B cell (primary cell): ENCODE results near the gene LCN12. TPM values are rescaled to one million over a fixed set of nuclear protein-coding genes. Genes with fewer than 3 reads are reported as not detected.

Experiments
- ATAC-seq: fragments of 200-7000 bp; cut with Tn5 transposase; one replicate; pipeline ENCODE4 v1.10.0; 2021; ENCODE audit warnings: low read depth, mild to moderate bottlenecking, moderate number of reproducible peaks, moderate library complexity
- CTCF ChIA-PET: fragments of 350-600 bp; sonication (Branson Sonifier 250); formaldehyde crosslinking; loops from one replicate; lab custom pipeline; 2021; ENCODE audit warnings: antibody characterized with exemption, inconsistent platforms; lab: Charles Lee
- POLR2A ChIA-PET: fragments of 350-600 bp; sonication (Branson Sonifier 250); formaldehyde crosslinking; loops from one replicate; lab custom pipeline; 2021; ENCODE audit warnings: antibody characterized with exemption; lab: Charles Lee
- DNase-seq: peaks from one replicate; pipeline ENCODE4 v3.0.0; 2013
- H2AFZ ChIP-seq: 2 replicates; pipeline ENCODE4 v1.6.1; 2012; ENCODE audit warnings: mild to moderate bottlenecking, low read depth, low read length; ENCODE audit not compliant: insufficient read depth, poor library complexity, severe bottlenecking
- H3K27ac ChIP-seq, 2 donors: 1 replicate in 1 of 2; 2 replicates in 1 of 2; pipeline ENCODE4 v1.5.1; 2012 to 2013; ENCODE audit warnings: low read length in 2 of 2, mild to moderate bottlenecking in 2 of 2, moderate library complexity in 1 of 2
- H3K27me3 ChIP-seq, 4 experiments: fragments of 200-600 bp in 1 of 4; sonication (generic) in 1 of 4; replicated peaks in 1 of 4; 1 replicate in 2 of 4; 2 replicates in 2 of 4; pipeline versions ENCODE4 v1.6.1 to v1.7.0; 2013 to 2016; ENCODE audit warnings: low read length in 3 of 4, mild to moderate bottlenecking in 2 of 4, mixed read lengths in 1 of 4, moderate library complexity in 1 of 4; ENCODE audit not compliant: insufficient read depth in 4 of 4, control insufficient read depth in 3 of 4; ENCODE audit errors: control extremely low read depth in 1 of 4
- H3K36me3 ChIP-seq, 2 experiments: replicated peaks in 1 of 2; 1 replicate in 1 of 2; 2 replicates in 1 of 2; pipeline versions ENCODE4 v1.6.1 to v1.7.1; 2013; ENCODE audit warnings: low read length in 1 of 2; ENCODE audit not compliant: insufficient read depth in 2 of 2, control insufficient read depth in 1 of 2; ENCODE audit errors: control extremely low read depth in 1 of 2, extremely low read depth in 1 of 2
- H3K4me1 ChIP-seq, 2 donors: fragments of 200-600 bp in 1 of 2; sonication (generic) in 1 of 2; 1 replicate in 1 of 2; 2 replicates in 1 of 2; pipeline versions ENCODE4 v1.5.1 to v1.6.1; 2013 to 2017; ENCODE audit warnings: low read length in 2 of 2; ENCODE audit not compliant: control insufficient read depth in 2 of 2, insufficient read depth in 2 of 2
- H3K4me2 ChIP-seq: replicated peaks from 2 replicates; pipeline ENCODE3; 2012; ENCODE audit warnings: mild to moderate bottlenecking, low read depth, low read length; ENCODE audit not compliant: poor library complexity, severe bottlenecking
- H3K4me3 ChIP-seq, 5 experiments: fragments of 200-600 bp in 1 of 5; sonication (generic) in 1 of 5; 1 replicate in 3 of 5; 2 replicates in 2 of 5; pipeline versions ENCODE4 v1.5.1 to v1.7.0; 2011 to 2016; ENCODE audit warnings: low read length in 4 of 5, mild to moderate bottlenecking in 4 of 5, low read depth in 2 of 5, control low read depth in 1 of 5, moderate library complexity in 1 of 5; ENCODE audit not compliant: insufficient read depth in 1 of 5; ENCODE audit errors: control extremely low read depth in 1 of 5, extremely low read depth in 1 of 5
- H3K79me2 ChIP-seq: fragments of 200-600 bp; sonication (generic); one replicate; pipeline ENCODE4 v1.6.0; 2016; ENCODE audit warnings: low read length; ENCODE audit not compliant: control insufficient read depth, insufficient read depth
- H3K9ac ChIP-seq: fragments of 200-600 bp; sonication (generic); 2 replicates; pipeline ENCODE4 v1.6.1; 2017; ENCODE audit warnings: mild to moderate bottlenecking, low read length, moderate library complexity
- H3K9me3 ChIP-seq, 3 donors: one replicate each; pipeline versions ENCODE4 v1.6.1 to v1.7.1; 2013; ENCODE audit warnings: low read length in 2 of 3; ENCODE audit not compliant: control insufficient read depth in 2 of 3, insufficient read depth in 1 of 3; ENCODE audit errors: control extremely low read depth in 1 of 3
- H4K20me1 ChIP-seq: 2 replicates; pipeline ENCODE4 v1.6.0; 2012; ENCODE audit warnings: mild to moderate bottlenecking, low read length; ENCODE audit not compliant: insufficient read depth, control insufficient read depth, poor library complexity, severe bottlenecking
- H3K27ac Mint-ChIP-seq: one replicate; pipeline ENCODE4 v1.8.0; 2021; ENCODE audit warnings: mixed read lengths
- H3K27me3 Mint-ChIP-seq: one replicate; pipeline ENCODE4 v1.8.0; 2021; ENCODE audit warnings: mixed read lengths
- H3K4me1 Mint-ChIP-seq: one replicate; pipeline ENCODE4 v1.8.0; 2021; ENCODE audit warnings: mixed read lengths
- H3K4me3 Mint-ChIP-seq: one replicate; pipeline ENCODE4 v1.8.0; 2021; ENCODE audit warnings: mixed read lengths
- H3K9me3 Mint-ChIP-seq: one replicate; pipeline ENCODE4 v1.8.0; 2022; ENCODE audit warnings: mixed read lengths; ENCODE audit not compliant: insufficient read depth
- EZH2 ChIP-seq: IDR thresholded peaks from 2 replicates; pipeline ENCODE4 v1.6.1; 2012; ENCODE audit warnings: borderline replicate concordance, low read depth, mild to moderate bottlenecking, moderate library complexity, low read length; ENCODE audit not compliant: insufficient read depth, poor library complexity, severe bottlenecking
- WGBS: methylation state at CpG from one replicate; pipeline ENCODE4 v1.1.5; 2013; ENCODE audit warnings: missing lambda C conversion rate; ENCODE audit not compliant: insufficient coverage; 5-methylcytosine and 5-hydroxymethylcytosine counted together
- intact Hi-C: fragments of 100-400 bp; cut with micrococcal nuclease; formaldehyde crosslinking; loops from one replicate; pipeline ENCODE4 v1.10.0; 2022
- polyA plus RNA-seq: library from polyadenylated mRNA; depleted of rRNA; stranded (reverse); fragments of >200 nt; gene quantifications from 2 replicates; pipeline ENCODE4 v1.2.3, GENCODE V29; 2012
- total RNA-seq, 2 donors: library from RNA; stranded (reverse); fragments of 120-200 nt in 1 of 2; gene quantifications; 1 replicate in 1 of 2; 2 replicates in 1 of 2; pipeline versions ENCODE4 v1.2.3 to v1.2.4, GENCODE V29; 2013 to 2022
- TF ChIP-seq, protein P1 (sequence below): fragments of 200-600 bp; IDR thresholded peaks from one replicate; pipeline ENCODE4 v1.8.0; 2022; ENCODE audit warnings: antibody characterized with exemption, mild to moderate bottlenecking

Gene LCN12
- total and polyA plus RNA-seq, 2 donors (not counting 1 experiment from before 2014, with no cell fraction given) = 2.4 to 2.6 TPM

DNA sequence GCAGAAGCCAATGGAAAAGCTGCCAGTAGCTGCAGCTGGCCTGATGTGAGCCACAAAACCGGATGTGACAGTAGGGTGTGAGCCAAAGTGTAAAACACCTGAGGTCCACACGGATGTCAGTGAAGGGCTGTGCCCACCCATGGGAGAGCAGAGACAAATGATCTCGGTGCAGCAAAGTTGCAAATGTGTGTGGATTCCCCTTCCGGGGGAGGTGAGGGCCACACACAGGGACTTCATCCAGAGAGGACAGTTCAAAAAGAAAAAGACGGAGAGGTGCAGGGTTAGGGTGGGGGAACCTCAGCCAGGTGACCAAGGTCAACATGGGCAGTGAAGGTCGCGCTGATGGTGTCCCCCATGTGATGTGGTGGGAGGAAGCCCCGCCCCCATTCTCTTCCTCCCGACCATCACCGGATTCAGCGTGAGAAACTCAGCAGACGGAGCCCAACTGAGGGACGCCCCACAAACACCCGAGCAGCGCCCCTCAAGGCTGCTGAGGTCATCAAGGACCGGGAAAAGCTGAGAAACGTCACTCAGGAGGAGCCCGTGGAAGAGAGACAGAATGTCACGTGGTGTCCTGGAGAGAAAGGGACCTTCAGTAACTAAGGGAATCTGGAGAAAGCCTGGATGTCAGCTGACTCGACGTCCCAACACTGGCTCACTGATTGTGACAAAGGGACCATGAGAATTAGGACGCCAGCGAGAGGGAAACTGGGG, 13.9 kb downstream of the LCN12 start:
- DNase-seq (peak; percentile 45), ATAC-seq (peak; percentile 51)
- CTCF ChIA-PET = no interaction called here
- no peaks in the 10 kb centered on the region for H4K20me1 ChIP-seq
- no peaks in the 10 kb centered on the region for H3K36me3 ChIP-seq
- no peaks in the 10 kb centered on the region for H3K9me3 Mint-ChIP-seq
- H3K4me3 Mint-ChIP-seq = peak overlapping the region; percentile 68
- H3K9ac ChIP-seq = no peak overlapping the region
- POLR2A ChIA-PET = interaction anchor here (0.7 kb wide), 1 partner anchor 20 kb away, joined by 5 read pairs; no protein-coding TSS in a partner anchor
- no peak for TF ChIP-seq EZH2
- TF ChIP-seq, protein P1, sequence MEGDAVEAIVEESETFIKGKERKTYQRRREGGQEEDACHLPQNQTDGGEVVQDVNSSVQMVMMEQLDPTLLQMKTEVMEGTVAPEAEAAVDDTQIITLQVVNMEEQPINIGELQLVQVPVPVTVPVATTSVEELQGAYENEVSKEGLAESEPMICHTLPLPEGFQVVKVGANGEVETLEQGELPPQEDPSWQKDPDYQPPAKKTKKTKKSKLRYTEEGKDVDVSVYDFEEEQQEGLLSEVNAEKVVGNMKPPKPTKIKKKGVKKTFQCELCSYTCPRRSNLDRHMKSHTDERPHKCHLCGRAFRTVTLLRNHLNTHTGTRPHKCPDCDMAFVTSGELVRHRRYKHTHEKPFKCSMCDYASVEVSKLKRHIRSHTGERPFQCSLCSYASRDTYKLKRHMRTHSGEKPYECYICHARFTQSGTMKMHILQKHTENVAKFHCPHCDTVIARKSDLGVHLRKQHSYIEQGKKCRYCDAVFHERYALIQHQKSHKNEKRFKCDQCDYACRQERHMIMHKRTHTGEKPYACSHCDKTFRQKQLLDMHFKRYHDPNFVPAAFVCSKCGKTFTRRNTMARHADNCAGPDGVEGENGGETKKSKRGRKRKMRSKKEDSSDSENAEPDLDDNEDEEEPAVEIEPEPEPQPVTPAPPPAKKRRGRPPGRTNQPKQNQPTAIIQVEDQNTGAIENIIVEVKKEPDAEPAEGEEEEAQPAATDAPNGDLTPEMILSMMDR = no peak
- peak overlapping the region; percentile 50 for H3K4me2 ChIP-seq
- H3K27me3 ChIP-seq = peaks cover 0 to 8% (median 0%) of the 10 kb centered on the region in 4 experiments
- peaks cover 5 to 10% of the 10 kb centered on the region in 2 donors for H3K4me1 ChIP-seq
- no peak overlapping the region for H3K27ac ChIP-seq
- no peaks in the 10 kb centered on the region for H3K9me3 ChIP-seq
- H3K4me3 ChIP-seq = no peak overlapping the region
- H3K79me2 ChIP-seq = no peaks in the 10 kb centered on the region
- H3K4me1 Mint-ChIP-seq = peaks cover 11% of the 10 kb centered on the region
- peak overlapping the region; percentile 3 for H3K27ac Mint-ChIP-seq
- H2AFZ ChIP-seq = peak overlapping the region; percentile 38
- 28% methylated on average over 17 of the region's 23 CpGs for WGBS
- H3K27me3 Mint-ChIP-seq = peaks cover 5% of the 10 kb centered on the region
- intact Hi-C loops = no loop called here

DNA sequence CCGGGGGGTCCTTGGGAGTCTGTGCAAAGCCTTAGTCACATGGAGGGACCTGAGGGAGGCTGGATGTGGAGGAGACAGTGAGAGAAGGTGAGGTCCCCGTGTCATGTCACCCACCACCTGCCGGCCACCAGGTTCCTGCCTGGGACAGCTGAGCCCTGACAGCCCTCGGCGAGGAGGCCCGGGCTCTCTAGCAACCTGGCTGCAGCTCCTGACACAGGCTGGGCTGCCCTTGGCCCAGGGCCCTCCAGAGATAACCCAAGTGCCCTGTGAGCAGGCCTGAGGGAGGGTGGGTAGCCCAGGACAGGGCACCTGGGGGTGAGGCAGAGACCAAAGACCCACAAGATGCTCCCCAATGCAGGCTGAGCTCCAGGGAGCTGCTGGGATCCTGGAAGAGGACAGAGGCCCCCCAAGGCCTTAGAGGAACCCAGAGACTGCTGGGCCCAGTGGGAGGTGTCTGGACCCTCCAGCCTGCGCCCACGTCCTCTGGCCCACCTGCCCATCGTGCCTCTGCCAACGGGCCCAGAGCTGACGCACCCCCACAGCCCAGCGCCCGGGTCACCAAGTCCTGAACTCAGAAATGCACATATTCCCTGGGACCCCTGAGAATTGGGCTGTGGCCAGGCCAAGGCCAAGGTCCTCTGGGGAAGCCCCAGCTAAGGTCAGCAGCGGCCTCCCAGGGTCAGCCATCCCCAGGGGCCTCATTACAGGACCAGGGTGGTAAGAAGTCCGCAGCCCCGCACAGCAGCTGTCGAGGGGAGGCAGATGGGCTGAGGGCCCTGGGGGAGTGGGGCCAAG, 16.5 kb downstream of the LCN12 start:
- DNase-seq (no peak), ATAC-seq (no peak)
- H3K79me2 ChIP-seq = no peaks in the 10 kb centered on the region
- peaks cover 0 to 8% (median 0%) of the 10 kb centered on the region in 4 experiments for H3K27me3 ChIP-seq
- no peak for TF ChIP-seq EZH2
- TF ChIP-seq, protein P1 = no peak
- no peak overlapping the region for H3K4me3 ChIP-seq
- Mint-ChIP-seq H3K4me3 (no peak overlapping the region), H3K9me3 (no peaks in the 10 kb centered on the region), H3K27me3 (peaks cover 5% of the 10 kb centered on the region), H3K4me1 (peaks cover 11% of the 10 kb centered on the region), H3K27ac (no peak overlapping the region)
- no peak overlapping the region for H2AFZ ChIP-seq
- intact Hi-C loops = no loop called here
- H3K9me3 ChIP-seq = no peaks in the 10 kb centered on the region
- H3K4me2 ChIP-seq = no peak overlapping the region
- H4K20me1 ChIP-seq = no peaks in the 10 kb centered on the region
- 90% methylated on average over 16 of the region's 17 CpGs for WGBS
- no peaks in the 10 kb centered on the region for H3K36me3 ChIP-seq
- ChIA-PET POLR2A (no interaction called here), CTCF (no interaction called here)
- no peak overlapping the region for H3K9ac ChIP-seq
- H3K4me1 ChIP-seq = peaks cover 5 to 10% of the 10 kb centered on the region in 2 donors
- no peak overlapping the region for H3K27ac ChIP-seq
